ENCODE data around the gene ARHGAP22. TPM values are rescaled to one million over a fixed set of nuclear protein-coding genes. Genes with fewer than 3 reads are reported as not detected.
A peak's percentile ranks its signal among the peaks of the same experiment; 100 is the strongest.

The ARHGAP22 gene
- total RNA-seq, 4 donors from 2014 or later: 7.7 to 16.5 (median 14.3) TPM

DNA sequence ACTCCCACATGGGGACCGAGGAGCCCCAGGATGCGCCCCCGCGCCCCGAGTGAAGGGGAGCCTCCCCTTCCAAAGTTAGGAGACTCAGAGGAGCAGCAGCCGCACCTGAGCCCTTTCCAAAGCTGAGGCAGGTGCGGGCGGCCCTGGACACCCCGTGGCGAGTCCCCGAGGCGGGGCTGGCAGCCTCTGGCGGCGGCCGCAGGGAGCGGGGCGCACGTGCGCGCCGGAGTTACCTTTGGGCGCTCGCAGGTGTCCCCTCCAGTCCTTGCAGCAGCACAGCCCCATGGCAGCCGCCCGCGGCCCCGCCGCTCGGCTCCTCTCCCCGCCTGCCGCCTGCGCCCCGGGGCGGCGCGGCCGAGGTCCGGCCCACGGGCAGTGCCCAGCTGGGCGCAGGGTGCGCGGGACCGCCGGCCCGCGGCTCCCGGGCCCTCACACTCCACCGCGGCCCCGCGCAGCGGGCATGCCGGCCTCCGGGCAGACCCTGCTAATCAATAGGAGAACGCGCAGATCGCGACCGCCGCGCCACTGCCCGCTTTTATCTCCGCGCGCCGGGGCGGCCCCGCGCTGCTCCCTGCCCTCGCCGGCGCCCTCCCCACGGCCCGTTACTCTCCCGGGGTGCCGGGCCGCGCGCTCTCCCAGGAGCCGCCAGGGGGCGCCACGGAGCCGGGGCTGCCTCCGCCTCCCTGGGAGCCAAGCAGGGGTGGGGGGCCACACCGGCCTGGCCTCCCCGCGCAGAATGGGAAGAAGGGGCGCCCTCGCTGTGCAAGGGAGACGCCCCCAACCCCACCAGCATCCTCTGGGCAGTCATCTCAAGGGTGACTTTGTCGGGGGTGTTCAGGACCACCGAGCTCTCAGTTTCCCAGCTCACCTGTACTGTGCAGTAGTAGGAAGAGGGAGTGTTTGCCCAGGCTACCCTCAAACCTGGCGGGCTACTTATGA lies 80.8 kb downstream of the ARHGAP22 start:
- Histone ChIP-seq H3K4me3 (peak overlapping the region in 3 of 4 donors; percentile 18 to 46 (median 20)), H3K4me1 (peaks cover 0 to 27% (median 0%) of the 10 kb centered on the region in 4 donors), H3K27ac (peak overlapping the region in 1 of 4 donors; percentile 38), H3K36me3 (no peaks in the 10 kb centered on the region), H3K9me3 (peaks cover 0 to 4% (median 0%) of the 10 kb centered on the region in 4 donors), H3K27me3 (peaks cover 0 to 9% of the 10 kb centered on the region in 2 donors)
- WGBS, 2 donors: 8 to 13% methylated on average over 30 to 57 of the region's 93 CpGs
- DNase-seq (ENCODE audit: low spot score in 2 of 2): no peak
- no peak for TF ChIP-seq EP300 (IDR thresholded peaks at IDR 0.05)
- TF ChIP-seq, protein P1, sequence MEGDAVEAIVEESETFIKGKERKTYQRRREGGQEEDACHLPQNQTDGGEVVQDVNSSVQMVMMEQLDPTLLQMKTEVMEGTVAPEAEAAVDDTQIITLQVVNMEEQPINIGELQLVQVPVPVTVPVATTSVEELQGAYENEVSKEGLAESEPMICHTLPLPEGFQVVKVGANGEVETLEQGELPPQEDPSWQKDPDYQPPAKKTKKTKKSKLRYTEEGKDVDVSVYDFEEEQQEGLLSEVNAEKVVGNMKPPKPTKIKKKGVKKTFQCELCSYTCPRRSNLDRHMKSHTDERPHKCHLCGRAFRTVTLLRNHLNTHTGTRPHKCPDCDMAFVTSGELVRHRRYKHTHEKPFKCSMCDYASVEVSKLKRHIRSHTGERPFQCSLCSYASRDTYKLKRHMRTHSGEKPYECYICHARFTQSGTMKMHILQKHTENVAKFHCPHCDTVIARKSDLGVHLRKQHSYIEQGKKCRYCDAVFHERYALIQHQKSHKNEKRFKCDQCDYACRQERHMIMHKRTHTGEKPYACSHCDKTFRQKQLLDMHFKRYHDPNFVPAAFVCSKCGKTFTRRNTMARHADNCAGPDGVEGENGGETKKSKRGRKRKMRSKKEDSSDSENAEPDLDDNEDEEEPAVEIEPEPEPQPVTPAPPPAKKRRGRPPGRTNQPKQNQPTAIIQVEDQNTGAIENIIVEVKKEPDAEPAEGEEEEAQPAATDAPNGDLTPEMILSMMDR (IDR thresholded peaks at IDR 0.05): peak in 2 of 5 experiments; percentile 11 to 20

DNA sequence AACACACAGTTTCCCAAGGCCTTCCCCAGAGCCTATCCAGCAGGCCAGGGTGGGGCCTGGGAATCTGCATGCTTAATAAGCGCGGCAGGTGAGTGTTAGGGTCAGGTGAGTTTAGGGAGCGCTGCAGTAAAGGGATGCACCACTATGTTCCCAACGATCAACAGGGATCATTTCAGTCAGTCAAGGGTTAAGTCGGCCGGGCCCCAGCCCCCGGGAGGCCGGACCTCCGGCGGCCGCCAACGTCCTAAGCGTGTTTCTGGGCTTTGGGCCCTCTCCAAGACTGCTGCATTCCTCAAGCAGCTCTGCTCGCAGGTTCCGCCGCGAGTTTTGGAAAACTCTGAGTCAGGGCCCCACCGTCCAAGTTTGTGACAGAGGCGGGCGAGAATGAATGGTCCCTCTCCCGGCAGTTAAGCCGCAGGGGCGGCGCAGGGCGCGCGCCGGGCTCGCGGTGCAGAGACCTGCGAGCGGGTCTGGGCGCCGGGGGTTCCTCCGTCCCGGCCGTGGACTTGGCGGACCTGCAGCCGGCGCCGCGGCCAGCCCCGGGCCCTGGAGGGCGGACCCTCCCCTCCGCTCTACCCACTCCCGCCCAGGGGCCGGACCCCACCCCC lies 81.6 kb downstream of the ARHGAP22 start:
- H3K4me3 ChIP-seq: peak overlapping the region in 3 of 4 donors; percentile 18 to 46 (median 20)
- WGBS, 2 donors: 0 to 3% methylated on average over 5 to 46 of the region's 47 CpGs
- peaks cover 0 to 9% of the 10 kb centered on the region in 2 donors for H3K27me3 ChIP-seq
- DNase-seq (ENCODE audit: low spot score in 2 of 2): no peak
- H3K36me3 ChIP-seq: no peaks in the 10 kb centered on the region
- H3K27ac ChIP-seq: peak overlapping the region in 1 of 4 donors; percentile 38
- TF ChIP-seq EP300 (IDR thresholded peaks at IDR 0.05): no peak
- TF ChIP-seq, protein P1 (IDR thresholded peaks at IDR 0.05): no peak
- no peak for TF ChIP-seq POLR2A (IDR thresholded peaks at IDR 0.05)
- peaks cover 0 to 4% (median 0%) of the 10 kb centered on the region in 4 donors for H3K9me3 ChIP-seq
- peaks cover 0 to 27% (median 0%) of the 10 kb centered on the region in 4 donors for H3K4me1 ChIP-seq

DNA sequence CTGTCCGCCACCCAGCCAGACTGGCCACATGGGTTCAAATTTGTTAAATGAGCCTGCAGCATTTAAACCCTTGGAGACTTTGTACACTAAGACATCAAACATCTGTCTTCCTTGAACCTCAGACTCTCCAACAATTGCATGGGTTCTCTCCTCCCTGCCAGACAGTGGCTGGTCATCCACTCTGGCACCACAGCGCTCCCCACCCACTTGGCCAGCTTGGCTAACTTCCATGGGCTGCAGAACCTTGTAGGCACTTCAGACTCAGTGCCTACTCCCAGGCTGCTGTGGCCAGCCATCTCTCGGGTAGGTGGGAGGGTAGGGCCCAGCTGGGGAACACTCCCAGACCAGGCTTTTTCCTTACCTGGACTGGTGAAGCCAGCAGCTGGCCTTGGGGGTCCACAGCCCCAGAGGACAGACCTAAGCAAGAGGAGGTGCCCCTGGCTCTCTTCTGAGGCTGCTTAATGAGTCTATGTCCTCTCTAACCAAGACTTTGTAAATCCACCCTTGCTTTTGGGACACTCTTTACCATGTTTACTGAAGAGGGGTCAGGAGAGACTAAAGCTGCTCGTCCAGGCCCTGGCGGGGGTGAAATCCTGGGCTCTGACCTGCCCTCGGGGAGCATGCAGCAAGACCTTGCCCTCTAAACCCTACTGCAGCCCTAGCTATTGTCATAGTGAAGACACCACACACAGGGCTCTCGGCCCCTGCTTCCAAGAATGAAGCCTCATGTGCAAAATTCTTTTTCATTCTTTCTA lies 82.7 kb downstream of the ARHGAP22 start:
- Histone ChIP-seq H3K36me3 (no peaks in the 10 kb centered on the region), H3K9me3 (peaks cover 0 to 4% (median 0%) of the 10 kb centered on the region in 4 donors), H3K4me3 (no peak overlapping the region), H3K27me3 (peaks cover 0 to 9% of the 10 kb centered on the region in 2 donors), H3K27ac (no peak overlapping the region), H3K4me1 (peaks cover 0 to 27% (median 0%) of the 10 kb centered on the region in 4 donors)
- no peak for DNase-seq (ENCODE audit: low spot score in 2 of 2)
- WGBS, 2 donors: 74 to 81% methylated on average over 7 of the region's 7 CpGs
- TF ChIP-seq EP300 (IDR thresholded peaks at IDR 0.05) (no peak), POLR2A (IDR thresholded peaks at IDR 0.05) (no peak)
- TF ChIP-seq, protein P1 (IDR thresholded peaks at IDR 0.05): no peak

DNA sequence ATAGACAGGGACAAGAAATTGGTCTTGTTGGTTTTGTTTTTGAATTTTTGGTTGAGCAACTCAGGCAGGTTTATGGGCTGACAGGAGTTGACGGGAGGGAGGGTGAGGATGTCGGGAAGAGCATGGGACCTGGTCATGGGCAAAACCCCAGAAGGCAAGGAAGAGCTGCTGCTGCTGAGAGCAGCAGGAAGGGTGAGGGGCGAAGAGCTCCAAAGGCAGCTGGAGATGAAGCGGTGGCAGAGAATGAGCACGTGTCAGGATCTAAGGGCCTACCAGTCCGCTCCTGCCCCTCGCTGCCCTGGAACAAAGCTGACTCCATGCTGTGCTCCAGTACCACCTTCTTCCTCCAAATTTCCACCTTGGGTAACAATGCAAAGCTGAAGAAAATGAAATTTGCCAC lies 84.3 kb downstream of the ARHGAP22 start:
- peaks cover 0 to 13% (median 0%) of the 10 kb centered on the region in 4 donors for H3K9me3 ChIP-seq
- TF ChIP-seq, protein P1 (IDR thresholded peaks at IDR 0.05): no peak
- no peak for TF ChIP-seq EP300 (IDR thresholded peaks at IDR 0.05)
- TF ChIP-seq POLR2A (IDR thresholded peaks at IDR 0.05): no peak
- WGBS, 2 donors: 88 to 99% methylated on average over 7 of the region's 7 CpGs
- no peaks in the 10 kb centered on the region for H3K36me3 ChIP-seq
- H3K27me3 ChIP-seq: peaks cover 0 to 9% of the 10 kb centered on the region in 2 donors
- H3K27ac ChIP-seq: no peak overlapping the region
- no peak for DNase-seq (ENCODE audit: low spot score in 2 of 2)
- H3K4me3 ChIP-seq: no peak overlapping the region
- H3K4me1 ChIP-seq: peaks cover 0 to 20% (median 0%) of the 10 kb centered on the region in 4 donors

All from tibial nerve (tissue), 4 donors.